Activated naive CD4-positive, alpha-beta T cell treated with anti-CD3 and anti-CD28 coated beads, Interleukin-2, amount 50 U/mL, for 24 hours (primary cell): ENCODE measurements around the gene MAP2K3.

Experiments
- H3K27ac Mint-ChIP-seq: one replicate; pipeline ENCODE4 v1.8.0; 2021; ENCODE audit warnings: mild to moderate bottlenecking, mixed read lengths
- H3K27me3 Mint-ChIP-seq: one replicate; pipeline ENCODE4 v1.8.0; 2021; ENCODE audit warnings: mixed read lengths
- H3K36me3 Mint-ChIP-seq: one replicate; pipeline ENCODE4 v1.8.0; 2021; ENCODE audit warnings: mixed read lengths
- H3K4me1 Mint-ChIP-seq: one replicate; pipeline ENCODE4 v1.8.0; 2021; ENCODE audit warnings: mixed read lengths
- H3K4me3 Mint-ChIP-seq: one replicate; pipeline ENCODE4 v1.8.0; 2021; ENCODE audit warnings: mild to moderate bottlenecking, mixed read lengths
- H3K9me3 Mint-ChIP-seq: one replicate; pipeline ENCODE4 v1.8.0; 2021; ENCODE audit warnings: mixed read lengths

The MAP2K3 gene

DNA sequence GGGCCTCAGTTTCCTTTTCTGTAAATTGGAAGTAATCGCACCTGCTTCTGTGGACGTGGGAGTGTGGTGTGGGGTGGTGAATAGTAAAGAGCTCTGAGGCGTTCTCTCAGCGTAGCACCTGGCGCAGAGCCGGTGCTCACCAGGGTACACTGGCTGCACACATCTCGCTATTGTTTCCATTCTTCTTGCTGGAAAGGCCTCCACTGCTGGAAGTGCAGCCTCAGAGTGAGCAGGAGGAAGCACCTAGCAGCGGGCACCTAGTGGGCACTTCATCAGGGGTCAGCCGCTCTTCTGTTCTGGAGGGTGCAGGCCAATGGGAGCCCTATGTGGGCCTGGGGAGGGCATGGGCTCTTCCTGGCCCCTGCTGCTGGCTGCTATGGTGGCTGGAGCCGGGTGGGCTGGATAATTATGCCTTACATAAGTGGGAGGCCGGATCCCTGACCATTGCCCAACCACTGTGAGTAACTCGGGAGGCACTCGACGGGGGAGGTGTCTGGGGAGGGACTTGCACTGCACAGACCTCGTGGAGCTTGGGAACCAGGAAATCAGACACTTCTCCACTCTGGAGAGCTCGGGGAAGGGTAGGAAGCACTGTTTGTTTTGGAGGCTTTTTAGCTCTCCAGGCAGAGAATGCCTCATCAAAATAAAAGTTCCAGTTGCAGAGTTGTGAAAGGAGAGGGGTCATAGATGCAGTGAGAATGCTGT lies 1.7 kb downstream of the MAP2K3 start:
- H3K4me3 Mint-ChIP-seq: peak overlapping the region; percentile 100
- peaks cover 48% of the 10 kb centered on the region for H3K4me1 Mint-ChIP-seq
- peak overlapping the region; percentile 96 for H3K27ac Mint-ChIP-seq
- H3K36me3 Mint-ChIP-seq: peaks cover 12% of the 10 kb centered on the region
- peaks cover 2% of the 10 kb centered on the region for H3K27me3 Mint-ChIP-seq
- no peaks in the 10 kb centered on the region for H3K9me3 Mint-ChIP-seq

DNA sequence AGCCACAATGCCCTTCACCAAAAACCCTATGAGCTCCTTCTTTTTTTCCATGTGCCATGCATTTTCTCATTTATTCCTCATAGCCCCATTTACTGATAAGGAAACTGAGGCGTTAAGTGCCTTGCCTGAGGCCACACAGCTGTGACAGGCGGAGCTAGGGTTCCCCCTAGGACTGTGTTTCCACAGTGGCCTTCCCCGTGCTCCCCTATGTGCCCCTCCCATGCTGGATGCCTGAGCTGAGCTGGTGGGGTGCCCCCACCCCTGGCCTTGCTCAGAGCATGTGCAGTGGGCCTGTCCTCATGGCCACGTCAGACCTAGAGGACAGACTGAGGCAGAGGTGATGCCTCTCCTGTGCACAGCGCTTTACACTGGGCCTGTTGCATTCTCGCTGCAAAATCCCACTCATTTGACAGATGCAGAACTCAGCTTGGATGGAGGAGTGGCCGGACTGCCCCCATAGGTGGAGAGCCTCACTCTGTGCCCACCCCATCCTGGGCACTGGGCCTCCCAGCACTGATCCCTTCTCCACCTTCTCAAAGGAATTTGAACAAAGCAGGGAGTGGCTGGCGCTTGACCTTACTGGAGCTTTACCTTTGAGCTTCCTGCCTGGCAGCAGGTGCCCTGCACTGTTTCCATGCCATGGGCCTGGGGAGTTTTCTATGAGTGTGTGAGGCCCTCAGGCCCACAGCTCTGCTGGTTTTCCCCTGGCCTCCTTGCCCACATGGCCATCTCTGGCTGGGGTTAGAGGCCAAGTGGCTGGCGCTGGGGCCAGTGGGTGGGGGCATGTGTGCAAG lies 2.6 kb downstream of the MAP2K3 start:
- Mint-ChIP-seq H3K27me3 (peaks cover 2% of the 10 kb centered on the region), H3K36me3 (peaks cover 14% of the 10 kb centered on the region), H3K4me3 (peak overlapping the region; percentile 100), H3K27ac (peak overlapping the region; percentile 96), H3K4me1 (peaks cover 52% of the 10 kb centered on the region), H3K9me3 (no peaks in the 10 kb centered on the region)

DNA sequence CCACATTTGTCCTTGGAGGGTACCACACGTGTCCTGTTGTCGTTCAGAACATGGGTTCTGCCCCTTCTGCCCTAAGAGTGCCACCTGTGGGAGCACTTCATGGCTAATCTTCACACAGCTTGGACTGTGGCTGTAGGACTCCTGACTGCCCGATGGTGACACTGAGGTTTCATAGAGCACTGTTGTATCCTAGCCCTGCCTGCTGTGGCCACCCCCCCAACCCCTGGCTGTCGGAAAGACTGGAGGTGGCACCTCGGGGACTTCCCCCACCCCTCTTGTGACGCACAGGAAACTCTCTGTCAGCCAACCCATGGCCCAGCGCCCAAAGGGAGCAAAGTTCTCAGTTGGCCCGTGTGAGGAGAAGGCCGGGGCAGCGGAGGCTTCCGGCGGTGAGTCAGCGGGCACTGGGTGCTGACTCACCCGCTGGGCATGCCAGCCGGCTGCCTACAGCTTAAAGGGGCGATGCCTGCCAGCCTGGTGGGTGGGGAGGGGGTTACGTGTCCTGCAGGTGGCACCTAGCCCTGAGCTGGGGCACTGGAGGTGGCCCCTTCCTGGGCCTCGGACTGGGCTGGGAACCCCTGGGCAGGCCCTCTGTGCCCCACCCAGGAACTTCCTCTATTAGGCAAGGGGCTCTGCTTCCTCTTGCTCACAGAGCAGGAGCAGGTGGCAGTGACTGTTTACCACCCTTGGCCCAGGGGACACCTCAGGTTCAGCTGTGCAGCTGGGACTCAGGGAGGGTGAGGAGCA lies 3.4 kb downstream of the MAP2K3 start:
- Mint-ChIP-seq H3K9me3 (no peaks in the 10 kb centered on the region), H3K27me3 (peaks cover 2% of the 10 kb centered on the region), H3K36me3 (peaks cover 18% of the 10 kb centered on the region), H3K4me3 (peak overlapping the region; percentile 100), H3K4me1 (peaks cover 51% of the 10 kb centered on the region), H3K27ac (peak overlapping the region; percentile 96)

DNA sequence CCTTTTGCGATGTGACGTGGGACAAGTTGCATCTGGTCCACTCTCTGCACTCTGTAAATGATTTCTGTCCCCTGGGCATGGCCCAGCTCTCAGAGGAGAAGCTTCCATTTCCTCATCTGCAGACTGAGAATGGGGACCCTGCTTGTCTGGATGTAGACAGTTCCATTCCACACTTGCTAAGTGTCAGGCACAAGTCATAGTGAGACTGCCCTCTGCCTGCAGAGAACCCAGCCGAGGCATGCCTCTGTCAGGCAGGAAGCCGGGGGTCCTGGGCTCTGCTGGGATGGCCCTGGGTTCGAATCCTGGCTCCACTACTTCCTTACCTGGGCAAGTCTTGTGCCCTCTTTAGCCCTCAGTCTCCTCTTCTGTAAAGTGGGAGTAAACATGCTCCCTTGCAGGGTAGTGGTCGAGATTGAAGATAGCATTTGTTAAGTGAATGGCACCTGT lies 4.1 kb downstream of the MAP2K3 start:
- Mint-ChIP-seq H3K27me3 (peaks cover 2% of the 10 kb centered on the region), H3K9me3 (no peaks in the 10 kb centered on the region), H3K4me3 (peak overlapping the region; percentile 100), H3K36me3 (peaks cover 18% of the 10 kb centered on the region), H3K4me1 (peaks cover 51% of the 10 kb centered on the region), H3K27ac (peak overlapping the region; percentile 96)

DNA sequence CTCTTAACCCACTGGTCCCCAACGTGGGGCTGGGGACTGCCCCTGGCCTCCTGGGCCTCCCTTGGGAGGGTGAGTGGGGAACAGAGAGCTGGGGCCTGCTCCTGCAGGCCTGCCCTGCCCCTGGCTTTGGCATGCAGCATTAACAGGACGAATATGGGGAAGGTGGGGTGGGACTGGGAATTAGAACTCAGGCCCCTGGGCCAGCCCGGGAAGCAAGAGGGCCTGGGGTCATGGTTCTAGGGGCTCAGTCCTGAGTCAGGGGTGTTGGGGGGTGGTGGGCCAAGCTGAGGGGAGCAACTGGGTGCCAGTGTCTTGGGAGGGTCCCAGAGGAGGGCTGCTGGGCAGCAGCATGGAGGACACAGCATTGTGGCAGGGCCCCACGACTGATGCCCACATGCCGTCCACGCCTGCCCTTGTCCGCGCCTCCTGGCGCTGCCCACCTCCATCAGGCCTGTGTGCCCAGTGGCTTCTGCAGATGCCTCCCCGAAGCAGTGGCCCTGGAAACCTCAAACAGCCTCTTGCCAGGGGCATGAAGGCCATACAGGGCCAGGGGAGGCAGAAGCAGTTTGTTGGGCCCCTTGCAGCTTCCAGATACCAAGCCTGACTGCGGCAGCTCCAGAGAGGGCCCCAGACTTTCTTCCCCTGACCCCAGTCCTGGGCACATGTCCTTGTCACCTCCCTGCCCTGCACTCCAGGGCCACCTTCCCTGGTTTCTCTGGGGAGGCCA lies 4.8 kb downstream of the MAP2K3 start:
- Mint-ChIP-seq H3K4me1 (peaks cover 55% of the 10 kb centered on the region), H3K9me3 (no peaks in the 10 kb centered on the region), H3K27me3 (peaks cover 2% of the 10 kb centered on the region), H3K4me3 (peak overlapping the region; percentile 100), H3K36me3 (peaks cover 20% of the 10 kb centered on the region), H3K27ac (peak overlapping the region; percentile 96)

DNA sequence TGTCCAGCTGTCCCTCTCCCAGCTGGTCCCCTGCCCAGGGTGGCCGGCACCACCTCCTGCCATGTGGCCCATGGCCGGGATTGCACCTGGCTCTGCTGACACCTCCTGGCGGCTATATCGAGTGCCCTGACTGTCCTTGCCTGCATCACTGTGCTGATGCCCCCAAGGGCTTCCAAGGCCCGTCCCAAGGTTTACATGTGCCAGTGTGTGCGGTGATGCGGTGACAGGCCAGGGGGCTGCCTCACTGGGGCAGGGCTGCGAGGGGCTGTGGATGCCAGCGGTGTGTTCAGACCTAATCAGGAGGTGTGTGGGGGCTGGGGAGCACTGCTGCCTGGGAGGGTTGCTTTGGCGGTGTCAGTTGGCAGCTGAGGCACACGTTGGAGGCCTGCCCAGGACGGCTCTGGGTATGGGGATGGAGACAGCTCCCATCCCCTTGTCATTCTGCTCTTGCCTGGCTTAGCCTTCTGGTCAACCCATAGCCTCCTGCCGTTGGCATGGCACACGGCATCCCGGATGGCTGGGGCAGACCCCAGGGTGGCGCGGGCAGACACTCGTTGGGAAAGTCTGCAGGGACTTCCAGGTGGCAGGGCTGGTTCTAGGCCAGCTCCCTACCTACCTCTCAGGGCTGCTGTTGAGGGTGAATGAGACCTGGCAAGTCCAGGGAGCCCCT lies 5.5 kb downstream of the MAP2K3 start:
- Mint-ChIP-seq H3K27ac (peak overlapping the region; percentile 85), H3K27me3 (peaks cover 2% of the 10 kb centered on the region), H3K36me3 (peaks cover 20% of the 10 kb centered on the region), H3K9me3 (no peaks in the 10 kb centered on the region), H3K4me3 (peak overlapping the region; percentile 34), H3K4me1 (peaks cover 62% of the 10 kb centered on the region)

DNA sequence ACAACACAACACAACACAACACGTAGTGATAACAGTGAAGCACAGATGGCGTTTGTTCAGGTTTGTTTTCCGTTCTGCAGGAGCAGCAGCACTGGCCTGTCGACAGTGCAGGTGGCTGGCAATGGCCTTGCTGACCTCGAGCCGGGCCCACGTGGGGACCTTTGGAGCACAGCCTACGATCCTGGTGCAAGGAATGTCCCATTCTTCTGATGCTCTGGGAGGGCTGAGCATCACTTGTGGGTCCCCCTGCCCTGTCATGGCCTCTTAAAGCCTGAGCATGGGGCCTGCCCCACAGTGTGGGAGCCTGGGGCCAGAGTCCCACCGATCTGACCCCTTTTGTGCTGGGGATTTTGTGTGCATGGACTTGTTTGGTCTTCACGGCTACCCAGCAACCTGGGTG lies 6.8 kb downstream of the MAP2K3 start:
- no peak overlapping the region for H3K27ac Mint-ChIP-seq
- peaks cover 13% of the 10 kb centered on the region for H3K36me3 Mint-ChIP-seq
- peaks cover 59% of the 10 kb centered on the region for H3K4me1 Mint-ChIP-seq

DNA sequence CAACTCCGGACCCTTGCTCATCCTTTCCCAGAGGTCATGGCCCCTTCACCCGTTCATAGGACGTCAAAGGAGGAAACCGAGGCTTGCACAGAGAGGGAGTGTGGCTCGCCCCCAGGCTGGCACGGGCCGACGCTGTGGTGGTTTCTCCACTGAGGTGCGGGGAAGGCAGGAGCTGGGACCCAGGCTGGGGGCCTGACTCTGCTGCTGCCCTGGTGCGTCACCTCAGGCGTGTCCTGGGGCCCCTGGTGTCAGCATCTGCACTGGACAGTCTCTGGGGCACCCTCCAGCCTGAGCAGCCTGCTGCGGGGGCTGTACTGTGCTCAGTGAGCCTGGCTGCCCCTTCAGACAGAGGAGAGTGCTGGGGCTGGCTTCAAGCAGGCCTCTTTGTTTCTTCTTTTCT lies 7.4 kb downstream of the MAP2K3 start:
- peaks cover 12% of the 10 kb centered on the region for H3K36me3 Mint-ChIP-seq
- H3K9me3 Mint-ChIP-seq: no peaks in the 10 kb centered on the region
- H3K27me3 Mint-ChIP-seq: peaks cover 2% of the 10 kb centered on the region
- no peak overlapping the region for H3K4me3 Mint-ChIP-seq
- no peak overlapping the region for H3K27ac Mint-ChIP-seq
- peaks cover 54% of the 10 kb centered on the region for H3K4me1 Mint-ChIP-seq

More for the DNA sequence above, 6.8 kb downstream of the MAP2K3 start:
- H3K4me3 Mint-ChIP-seq: no peak overlapping the region
- peaks cover 2% of the 10 kb centered on the region for H3K27me3 Mint-ChIP-seq
- no peaks in the 10 kb centered on the region for H3K9me3 Mint-ChIP-seq

DNA sequence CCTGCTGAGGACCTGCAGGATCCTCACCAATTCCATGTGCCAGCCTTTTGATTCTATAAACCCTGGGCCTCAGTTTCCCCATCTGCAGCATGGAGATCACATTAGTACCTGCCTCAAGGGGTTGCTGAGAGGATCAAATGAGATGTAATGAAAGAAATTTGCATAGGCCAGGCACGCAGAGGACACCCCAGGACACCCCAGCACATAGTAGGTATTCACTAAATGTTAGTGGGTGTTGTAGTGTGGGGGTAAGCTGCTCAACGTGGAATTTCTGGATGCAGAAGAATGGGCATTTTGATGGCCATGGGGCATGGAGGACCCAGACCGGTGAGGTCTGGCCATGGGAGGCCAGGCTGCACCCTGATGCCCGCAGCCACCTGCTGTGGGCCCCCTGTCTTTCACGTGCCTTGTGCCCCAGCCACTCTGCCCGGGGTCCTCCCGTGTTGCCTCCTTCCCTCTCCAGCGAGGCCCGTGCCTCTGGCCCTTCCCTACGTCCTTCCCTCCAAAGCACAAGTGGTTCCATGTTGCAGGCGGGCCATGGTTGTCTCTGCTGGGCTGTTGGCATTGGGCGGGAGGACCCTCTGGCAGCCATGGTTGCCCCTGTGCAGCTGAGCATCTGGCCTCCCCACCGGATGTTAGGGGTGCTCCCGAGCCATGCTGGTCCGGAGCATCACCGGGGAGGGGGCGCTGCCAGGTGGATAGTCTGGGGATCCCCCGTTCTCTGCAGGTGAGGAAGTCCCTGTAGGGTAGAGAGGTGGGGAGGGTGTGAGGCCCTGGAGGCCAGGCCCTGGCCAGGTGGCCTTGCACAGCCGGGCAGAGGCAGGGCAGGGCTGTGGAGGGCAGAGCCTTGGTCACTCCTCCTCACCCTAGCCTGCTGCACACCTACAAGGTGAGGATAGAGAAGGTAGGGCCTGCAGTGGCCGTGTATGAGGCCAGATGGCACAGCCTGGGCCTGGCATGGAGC lies 8.6 kb downstream of the MAP2K3 start:
- Mint-ChIP-seq H3K9me3 (no peaks in the 10 kb centered on the region), H3K27ac (no peak overlapping the region), H3K4me3 (no peak overlapping the region), H3K4me1 (peaks cover 42% of the 10 kb centered on the region), H3K27me3 (peaks cover 2% of the 10 kb centered on the region), H3K36me3 (peaks cover 12% of the 10 kb centered on the region)

DNA sequence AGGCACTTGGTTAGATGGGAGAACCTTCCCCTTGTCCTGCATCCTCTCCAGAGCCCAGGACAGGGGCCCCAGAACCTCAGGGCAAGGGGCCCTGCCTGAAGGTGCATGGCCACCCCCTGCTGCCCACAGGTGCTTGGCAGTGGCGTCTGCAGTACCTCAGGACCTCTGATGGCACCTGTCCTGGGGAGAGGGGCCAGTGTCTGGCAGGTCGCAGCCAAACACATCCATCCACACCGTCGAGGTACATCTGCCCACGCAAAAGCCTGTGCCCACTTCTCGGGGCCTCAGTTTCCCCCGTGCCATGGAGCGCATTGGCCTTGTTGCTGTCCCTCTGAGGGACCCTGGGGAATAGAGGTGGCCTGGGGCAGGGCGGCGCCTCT lies 9.3 kb downstream of the MAP2K3 start:
- H3K36me3 Mint-ChIP-seq: peaks cover 12% of the 10 kb centered on the region
- no peak overlapping the region for H3K27ac Mint-ChIP-seq
- H3K4me3 Mint-ChIP-seq: no peak overlapping the region
- H3K4me1 Mint-ChIP-seq: peaks cover 36% of the 10 kb centered on the region
- no peaks in the 10 kb centered on the region for H3K9me3 Mint-ChIP-seq
- H3K27me3 Mint-ChIP-seq: peaks cover 2% of the 10 kb centered on the region

DNA sequence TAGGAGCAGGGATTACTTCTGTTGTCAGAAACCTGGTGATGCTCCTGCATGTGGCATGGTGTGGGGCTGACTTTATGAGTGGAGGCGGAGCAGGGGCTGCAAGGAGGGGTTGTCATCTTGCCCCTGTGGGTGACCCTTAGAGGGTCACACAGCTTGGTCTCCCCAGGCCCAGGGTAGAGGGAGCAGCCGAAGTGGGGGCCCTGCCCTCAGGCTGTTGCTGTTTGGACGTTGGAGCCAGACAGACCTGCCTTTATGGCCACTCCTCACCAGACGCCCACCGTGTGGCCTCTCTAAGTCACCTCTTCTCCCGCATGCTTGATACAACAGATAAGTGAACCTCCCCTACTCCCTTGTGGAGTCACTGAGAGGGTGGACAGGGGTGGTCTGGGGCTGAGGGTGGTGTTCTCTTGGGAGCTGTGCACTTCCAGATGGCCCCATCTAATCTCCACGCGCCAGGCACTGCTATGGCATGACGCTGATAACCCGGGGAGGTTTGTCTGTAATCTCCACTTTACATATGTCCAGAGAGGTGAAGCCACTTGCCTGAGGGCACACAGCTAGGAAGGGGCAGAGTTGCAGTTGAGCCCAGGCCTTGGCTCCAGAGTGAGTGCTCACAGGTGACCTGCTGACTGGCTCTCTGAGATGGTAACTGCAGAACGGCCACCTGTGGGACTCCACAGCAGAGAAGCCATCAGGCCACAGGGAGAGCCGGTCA lies 10.0 kb downstream of the MAP2K3 start:
- H3K36me3 Mint-ChIP-seq: peaks cover 12% of the 10 kb centered on the region
- peaks cover 2% of the 10 kb centered on the region for H3K27me3 Mint-ChIP-seq
- H3K4me3 Mint-ChIP-seq: no peak overlapping the region
- peak overlapping the region; percentile 3 for H3K27ac Mint-ChIP-seq
- H3K9me3 Mint-ChIP-seq: no peaks in the 10 kb centered on the region
- H3K4me1 Mint-ChIP-seq: peaks cover 33% of the 10 kb centered on the region

DNA sequence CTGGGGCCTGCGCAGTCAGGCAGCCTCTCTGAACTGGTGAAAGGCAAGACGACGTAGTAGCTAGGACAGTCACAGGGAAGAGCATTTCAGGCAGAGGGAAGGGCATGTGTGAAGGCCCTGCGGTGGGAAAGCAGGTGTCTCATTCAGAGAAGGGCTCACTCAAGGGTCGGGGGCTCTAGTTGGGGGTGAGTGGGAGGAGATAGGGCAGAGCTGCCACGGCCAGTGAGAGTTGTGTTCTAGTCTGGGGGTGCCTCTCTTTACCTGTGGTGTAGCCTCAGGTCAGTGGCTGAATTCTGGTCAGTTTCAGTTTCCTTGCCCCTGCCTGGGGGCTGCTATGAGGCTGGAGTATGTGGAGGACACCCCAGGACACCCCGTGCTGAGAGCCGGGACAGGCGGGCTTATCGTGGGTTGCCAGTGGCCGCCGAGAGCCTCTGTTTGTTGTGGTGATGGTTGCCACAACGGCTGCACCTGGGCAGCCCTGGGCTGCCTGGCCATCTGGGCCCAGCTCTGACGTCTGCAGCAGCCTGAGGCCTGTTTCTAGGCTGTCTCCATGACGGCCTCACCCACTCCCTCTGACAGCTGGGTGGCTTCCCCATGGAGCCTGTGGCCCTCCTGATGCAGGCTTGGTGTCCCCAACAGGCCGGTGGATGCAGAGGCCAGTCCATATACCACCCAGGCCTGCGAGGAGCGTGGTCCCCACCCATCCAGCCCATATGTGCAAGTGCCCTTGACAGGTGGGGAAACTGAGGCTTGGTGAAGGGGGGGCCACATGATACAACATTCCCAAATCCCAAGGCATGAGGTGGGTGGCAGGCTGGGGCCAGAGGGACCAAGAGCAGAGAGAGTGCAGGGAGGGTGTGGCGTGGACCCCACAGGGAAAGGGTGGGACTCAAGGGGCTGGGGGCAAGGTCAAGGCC lies 10.8 kb downstream of the MAP2K3 start:
- Mint-ChIP-seq H3K9me3 (no peaks in the 10 kb centered on the region), H3K4me3 (no peak overlapping the region), H3K36me3 (peaks cover 12% of the 10 kb centered on the region), H3K27me3 (peaks cover 2% of the 10 kb centered on the region), H3K4me1 (peaks cover 33% of the 10 kb centered on the region), H3K27ac (peak overlapping the region; percentile 3)
